ENCODE results near the gene ZNF783.

DNA sequence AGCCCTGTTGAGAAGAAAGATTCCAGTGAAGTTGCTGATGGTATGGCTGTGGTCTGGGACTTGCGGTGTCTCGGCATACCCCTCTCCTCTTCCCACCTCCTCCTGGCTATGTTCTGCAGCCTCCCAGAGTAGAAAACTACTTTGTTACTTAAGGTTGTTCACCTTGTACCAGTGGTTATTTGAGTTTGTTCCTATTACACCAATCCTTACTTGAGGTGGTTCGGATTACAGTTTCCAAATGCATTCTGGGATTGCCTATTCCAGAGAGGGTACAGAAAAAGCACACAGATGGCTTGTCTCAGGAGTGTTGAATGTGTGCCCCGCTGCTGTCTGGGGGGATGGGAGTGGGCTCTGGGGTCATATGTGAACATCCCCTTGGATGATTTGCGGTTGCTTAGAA is 6.8 kb upstream of the ZNF783 start:
- TF ChIP-seq, protein P1, sequence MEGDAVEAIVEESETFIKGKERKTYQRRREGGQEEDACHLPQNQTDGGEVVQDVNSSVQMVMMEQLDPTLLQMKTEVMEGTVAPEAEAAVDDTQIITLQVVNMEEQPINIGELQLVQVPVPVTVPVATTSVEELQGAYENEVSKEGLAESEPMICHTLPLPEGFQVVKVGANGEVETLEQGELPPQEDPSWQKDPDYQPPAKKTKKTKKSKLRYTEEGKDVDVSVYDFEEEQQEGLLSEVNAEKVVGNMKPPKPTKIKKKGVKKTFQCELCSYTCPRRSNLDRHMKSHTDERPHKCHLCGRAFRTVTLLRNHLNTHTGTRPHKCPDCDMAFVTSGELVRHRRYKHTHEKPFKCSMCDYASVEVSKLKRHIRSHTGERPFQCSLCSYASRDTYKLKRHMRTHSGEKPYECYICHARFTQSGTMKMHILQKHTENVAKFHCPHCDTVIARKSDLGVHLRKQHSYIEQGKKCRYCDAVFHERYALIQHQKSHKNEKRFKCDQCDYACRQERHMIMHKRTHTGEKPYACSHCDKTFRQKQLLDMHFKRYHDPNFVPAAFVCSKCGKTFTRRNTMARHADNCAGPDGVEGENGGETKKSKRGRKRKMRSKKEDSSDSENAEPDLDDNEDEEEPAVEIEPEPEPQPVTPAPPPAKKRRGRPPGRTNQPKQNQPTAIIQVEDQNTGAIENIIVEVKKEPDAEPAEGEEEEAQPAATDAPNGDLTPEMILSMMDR (IDR thresholded peaks at IDR 0.05): no peak
- no peak for TF ChIP-seq POLR2A (IDR thresholded peaks at IDR 0.05)
